Stomach smooth muscle (tissue), 2 donors: Measurements from ENCODE around the gene TFPI2.

Experiments
- H3K27ac ChIP-seq: one replicate; pipeline ENCODE4 v1.7.0; 2013; ENCODE audit warnings: mild to moderate bottlenecking, low read length, inconsistent platforms
- H3K27me3 ChIP-seq, 2 donors: one replicate each; pipeline ENCODE4 v1.7.0; 2013; ENCODE audit warnings: low read length in 2 of 2; ENCODE audit not compliant: insufficient read depth in 2 of 2, control insufficient read depth in 1 of 2
- H3K36me3 ChIP-seq, 2 donors: one replicate each; pipeline ENCODE4 v1.7.0; 2013; ENCODE audit warnings: low read length in 2 of 2; ENCODE audit not compliant: control insufficient read depth in 2 of 2, insufficient read depth in 2 of 2
- H3K4me1 ChIP-seq: one replicate; pipeline ENCODE4 v1.7.0; 2013; ENCODE audit warnings: low read length; ENCODE audit not compliant: control insufficient read depth, insufficient read depth
- H3K4me3 ChIP-seq, 2 donors: one replicate each; pipeline ENCODE4 v1.7.0; 2013; ENCODE audit warnings: low read length in 2 of 2
- H3K9ac ChIP-seq, 2 donors: one replicate each; pipeline ENCODE4 v1.7.0; 2013; ENCODE audit warnings: low read length in 2 of 2, mild to moderate bottlenecking in 1 of 2
- H3K9me3 ChIP-seq, 2 donors: one replicate each; pipeline ENCODE4 v1.7.0; 2013; ENCODE audit warnings: low read length in 2 of 2; ENCODE audit not compliant: control insufficient read depth in 2 of 2
- donor health status: healthy.
- donor health status: Pancreatic carcinoma.

TFPI2 gene

GRCh38 chr7:93890464-93891068, at the start of gene TFPI2:
TFPI2 (minus strand) TSS chr7:93890753; CDS start chr7:93890678, 75 bp downstream.
- Histone ChIP-seq H3K27me3 (peaks cover 4 to 9% of the 10 kb centered on the region in 2 donors), H3K9ac (no peak within 1 kb of the TSS), H3K4me3 (peak within 1 kb of the TSS; percentile 67 to 73), H3K36me3 (no peaks in the 10 kb centered on the region), H3K9me3 (no peaks in the 10 kb centered on the region), H3K27ac (no peak within 1 kb of the TSS), H3K4me1 (peaks cover 2% of the 10 kb centered on the region)

- no peak overlapping the region for H3K9ac ChIP-seq
- no peak overlapping the region for H3K27ac ChIP-seq
- H3K4me1 ChIP-seq = no peaks in the 10 kb centered on the region
- H3K36me3 ChIP-seq = no peaks in the 10 kb centered on the region
- no peaks in the 10 kb centered on the region for H3K9me3 ChIP-seq
- H3K27me3 ChIP-seq = no peaks in the 10 kb centered on the region
- H3K4me3 ChIP-seq = no peak overlapping the region
These were observed 47.7 kb upstream of the TFPI2 start for GRCh38 chr7:93938293-93938692.

- no peak overlapping the region for H3K27ac ChIP-seq
- no peak overlapping the region for H3K9ac ChIP-seq
- no peaks in the 10 kb centered on the region for H3K36me3 ChIP-seq
- no peak overlapping the region for H3K4me3 ChIP-seq
- no peaks in the 10 kb centered on the region for H3K4me1 ChIP-seq
- H3K27me3 ChIP-seq = no peaks in the 10 kb centered on the region
- H3K9me3 ChIP-seq = no peaks in the 10 kb centered on the region
These were observed 47.3 kb upstream of the TFPI2 start for GRCh38 chr7:93937818-93938217.

- Histone ChIP-seq H3K9me3 (no peaks in the 10 kb centered on the region), H3K9ac (no peak overlapping the region), H3K4me3 (no peak overlapping the region), H3K27ac (no peak overlapping the region), H3K4me1 (no peaks in the 10 kb centered on the region), H3K27me3 (no peaks in the 10 kb centered on the region), H3K36me3 (no peaks in the 10 kb centered on the region)
These were observed 44.5 kb upstream of the TFPI2 start for GRCh38 chr7:93935102-93935501.

GRCh38 chr7:93933156-93933555, 42.6 kb upstream of the TFPI2 start:
- H3K27ac ChIP-seq = no peak overlapping the region
- H3K27me3 ChIP-seq = no peaks in the 10 kb centered on the region
- H3K4me1 ChIP-seq = no peaks in the 10 kb centered on the region
- no peak overlapping the region for H3K9ac ChIP-seq
- no peaks in the 10 kb centered on the region for H3K36me3 ChIP-seq
- no peaks in the 10 kb centered on the region for H3K9me3 ChIP-seq
- no peak overlapping the region for H3K4me3 ChIP-seq

GRCh38 chr7:93931655-93932054, 41.1 kb upstream of the TFPI2 start:
- Histone ChIP-seq H3K4me3 (no peak overlapping the region), H3K4me1 (no peaks in the 10 kb centered on the region), H3K27ac (no peak overlapping the region), H3K9ac (no peak overlapping the region), H3K9me3 (no peaks in the 10 kb centered on the region), H3K27me3 (no peaks in the 10 kb centered on the region), H3K36me3 (no peaks in the 10 kb centered on the region)

- H3K36me3 ChIP-seq = no peaks in the 10 kb centered on the region
- peak overlapping the region; percentile 1 for H3K27ac ChIP-seq
- H3K9ac ChIP-seq = no peak overlapping the region
- H3K4me1 ChIP-seq = no peaks in the 10 kb centered on the region
- no peak overlapping the region for H3K4me3 ChIP-seq
- no peaks in the 10 kb centered on the region for H3K9me3 ChIP-seq
- no peaks in the 10 kb centered on the region for H3K27me3 ChIP-seq
These were observed 37.0 kb upstream of the TFPI2 start for GRCh38 chr7:93927585-93927984.

- no peaks in the 10 kb centered on the region for H3K27me3 ChIP-seq
- no peak overlapping the region for H3K27ac ChIP-seq
- H3K4me3 ChIP-seq = no peak overlapping the region
- H3K4me1 ChIP-seq = no peaks in the 10 kb centered on the region
- no peaks in the 10 kb centered on the region for H3K9me3 ChIP-seq
- H3K36me3 ChIP-seq = no peaks in the 10 kb centered on the region
- no peak overlapping the region for H3K9ac ChIP-seq
These were observed 36.2 kb upstream of the TFPI2 start for GRCh38 chr7:93926800-93927199.

- Histone ChIP-seq H3K36me3 (no peaks in the 10 kb centered on the region), H3K9me3 (no peaks in the 10 kb centered on the region), H3K9ac (no peak overlapping the region), H3K4me1 (no peaks in the 10 kb centered on the region), H3K4me3 (peak overlapping the region in 1 of 2 donors; percentile 81), H3K27ac (peak overlapping the region; percentile 7), H3K27me3 (no peaks in the 10 kb centered on the region)
These were observed 33.4 kb upstream of the TFPI2 start for GRCh38 chr7:93923942-93924341.

GRCh38 chr7:93923296-93923695, 32.7 kb upstream of the TFPI2 start:
- H3K9ac ChIP-seq = no peak overlapping the region
- peak overlapping the region; percentile 18 to 81 for H3K4me3 ChIP-seq
- H3K27ac ChIP-seq = no peak overlapping the region
- H3K36me3 ChIP-seq = no peaks in the 10 kb centered on the region
- H3K4me1 ChIP-seq = no peaks in the 10 kb centered on the region
- H3K9me3 ChIP-seq = no peaks in the 10 kb centered on the region
- H3K27me3 ChIP-seq = no peaks in the 10 kb centered on the region

GRCh38 chr7:93921607-93922566, 31.3 kb upstream of the TFPI2 start, which contains the start of gene GNG11:
GNG11 (plus strand) TSS chr7:93921735; CDS start chr7:93922138, 403 bp downstream.
- peak within 1 kb of the TSS; percentile 80 for H3K27ac ChIP-seq
- no peaks in the 10 kb centered on the region for H3K27me3 ChIP-seq
- H3K9ac ChIP-seq = peak within 1 kb of the TSS; percentile 67 to 75
- no peaks in the 10 kb centered on the region for H3K4me1 ChIP-seq
- H3K9me3 ChIP-seq = no peaks in the 10 kb centered on the region
- H3K36me3 ChIP-seq = no peaks in the 10 kb centered on the region
- peak within 1 kb of the TSS; percentile 59 to 81 for H3K4me3 ChIP-seq
